ENCODE data around the gene SASH3.

GRCh38 chrX:129818123-129818522 is 38.4 kb downstream of the SASH3 start:
- TF ChIP-seq CTCF (conservative IDR thresholded peaks at IDR 0.05; ENCODE audit: low read depth, low read length): no peak
- no peak for TF ChIP-seq EZH2 (IDR thresholded peaks at IDR 0.05; ENCODE audit: low read length, unreplicated experiment)
